ENCODE data around the gene TUBG2.

The TUBG2 gene

GRCh38 chr17:42690596-42690995 lies 31.5 kb downstream of the TUBG2 start:
- no peak for DNase-seq (ENCODE audit: extremely low read depth, low read depth)
- TF ChIP-seq CTCF (IDR thresholded peaks at IDR 0.05; ENCODE audit: low read depth, low read length, missing control alignments): no peak
- no peak overlapping the region for H3K4me3 ChIP-seq (replicated peaks; ENCODE audit: low read depth, low read length)

- H3K4me3 ChIP-seq (replicated peaks; ENCODE audit: low read depth, low read length): no peak overlapping the region
- no peak for DNase-seq (ENCODE audit: extremely low read depth, low read depth)
- TF ChIP-seq CTCF (IDR thresholded peaks at IDR 0.05; ENCODE audit: low read depth, low read length, missing control alignments): no peak
These were observed 32.0 kb downstream of the TUBG2 start for GRCh38 chr17:42691021-42691545.

GRCh38 chr17:42692489-42692888 lies 33.4 kb downstream of the TUBG2 start:
- DNase-seq (ENCODE audit: extremely low read depth, low read depth): no peak
- no peak for TF ChIP-seq CTCF (IDR thresholded peaks at IDR 0.05; ENCODE audit: low read depth, low read length, missing control alignments)
- no peak overlapping the region for H3K4me3 ChIP-seq (replicated peaks; ENCODE audit: low read depth, low read length)

GRCh38 chr17:42694524-42694923 lies 35.4 kb downstream of the TUBG2 start:
- DNase-seq (ENCODE audit: extremely low read depth, low read depth): no peak
- no peak for TF ChIP-seq CTCF (IDR thresholded peaks at IDR 0.05; ENCODE audit: low read depth, low read length, missing control alignments)

GRCh38 chr17:42695500-42695899 lies 36.4 kb downstream of the TUBG2 start:
- no peak for TF ChIP-seq CTCF (IDR thresholded peaks at IDR 0.05; ENCODE audit: low read depth, low read length, missing control alignments)
- H3K4me3 ChIP-seq (replicated peaks; ENCODE audit: low read depth, low read length): no peak overlapping the region
- no peak for DNase-seq (ENCODE audit: extremely low read depth, low read depth)

More at GRCh38 chr17:42694524-42694923, 35.4 kb downstream of the TUBG2 start:
- no peak overlapping the region for H3K4me3 ChIP-seq (replicated peaks; ENCODE audit: low read depth, low read length)

- no peak for DNase-seq (ENCODE audit: extremely low read depth, low read depth)
- TF ChIP-seq CTCF (IDR thresholded peaks at IDR 0.05; ENCODE audit: low read depth, low read length, missing control alignments): no peak
- no peak overlapping the region for H3K4me3 ChIP-seq (replicated peaks; ENCODE audit: low read depth, low read length)
These were observed 38.2 kb downstream of the TUBG2 start for GRCh38 chr17:42697108-42697811.

Measured in HFF-Myc (cell line).